Measurements from ENCODE around the gene MYMK.

MYMK gene

GRCh38 chr9:133524679-133525228, at the start of gene MYMK:
MYMK (minus strand) TSS chr9:133524959; CDS start chr9:133524844, 115 bp downstream.
- H3K9me2 ChIP-seq (replicated peaks; ENCODE audit: control insufficient read depth, low read length), result no peaks in the 10 kb centered on the region
- H3F3A ChIP-seq (ENCODE audit: control insufficient read depth, insufficient read depth), result no peaks in the 10 kb centered on the region
- no peaks in the 10 kb centered on the region for H3K4me1 ChIP-seq (ENCODE audit: control insufficient read depth, low read length)
- no peaks in the 10 kb centered on the region for H4K20me1 ChIP-seq (ENCODE audit: control insufficient read depth, insufficient read depth, low read depth, low read length)
- H3K79me2 ChIP-seq (ENCODE audit: control insufficient read depth, low read length), result no peaks in the 10 kb centered on the region
- no peak for TF ChIP-seq CTCF (IDR thresholded peaks at IDR 0.05; ENCODE audit: low read depth, low read length, poor library complexity, severe bottlenecking)
- TF ChIP-seq EZH2phosphoT487 (IDR thresholded peaks at IDR 0.05; ENCODE audit: borderline replicate concordance, low read length), result no peak
- no peak within 1 kb of the TSS for H3K27ac ChIP-seq (ENCODE audit: low read depth, low read length)
- no peaks in the 10 kb centered on the region for H3K36me3 ChIP-seq (ENCODE audit: control insufficient read depth, low read length)
- peaks cover 3% of the 10 kb centered on the region for H3K27me3 ChIP-seq (ENCODE audit: control insufficient read depth, low read length)
- no peak within 1 kb of the TSS for H3K4me3 ChIP-seq (ENCODE audit: low read length)
- H3K9me3 ChIP-seq (ENCODE audit: control insufficient read depth, insufficient read depth, low read length), result no peaks in the 10 kb centered on the region
- H3K4me2 ChIP-seq (ENCODE audit: low read length), result no peak within 1 kb of the TSS

GRCh38 chr9:133573791-133574515, 49.2 kb upstream of the MYMK start:
- H3K9me2 ChIP-seq (replicated peaks; ENCODE audit: control insufficient read depth, low read length), result no peaks in the 10 kb centered on the region
- H3K27ac ChIP-seq (ENCODE audit: low read depth, low read length), result no peak overlapping the region
- H3K4me3 ChIP-seq (ENCODE audit: low read length), result no peak overlapping the region
- no peak overlapping the region for H3K4me2 ChIP-seq (ENCODE audit: low read length)
- H4K20me1 ChIP-seq (ENCODE audit: control insufficient read depth, insufficient read depth, low read depth, low read length), result no peaks in the 10 kb centered on the region
- peaks cover 4% of the 10 kb centered on the region for H3K27me3 ChIP-seq (ENCODE audit: control insufficient read depth, low read length)
- no peaks in the 10 kb centered on the region for H3K36me3 ChIP-seq (ENCODE audit: control insufficient read depth, low read length)
- H3K9me3 ChIP-seq (ENCODE audit: control insufficient read depth, insufficient read depth, low read length), result no peaks in the 10 kb centered on the region
- peaks cover 24% of the 10 kb centered on the region for H3K4me1 ChIP-seq (ENCODE audit: control insufficient read depth, low read length)
- H3K79me2 ChIP-seq (ENCODE audit: control insufficient read depth, low read length), result no peaks in the 10 kb centered on the region
- TF ChIP-seq CTCF (IDR thresholded peaks at IDR 0.05; ENCODE audit: low read depth, low read length, poor library complexity, severe bottlenecking), result no peak
- no peak for TF ChIP-seq EZH2phosphoT487 (IDR thresholded peaks at IDR 0.05; ENCODE audit: borderline replicate concordance, low read length)
- no peaks in the 10 kb centered on the region for H3F3A ChIP-seq (ENCODE audit: control insufficient read depth, insufficient read depth)

GRCh38 chr9:133572821-133573361, 48.1 kb upstream of the MYMK start:
- Histone ChIP-seq H3K27me3 (ENCODE audit: control insufficient read depth, low read length) (peaks cover 4% of the 10 kb centered on the region), H3F3A (ENCODE audit: control insufficient read depth, insufficient read depth) (no peaks in the 10 kb centered on the region), H3K9me2 (replicated peaks; ENCODE audit: control insufficient read depth, low read length) (no peaks in the 10 kb centered on the region), H3K4me2 (ENCODE audit: low read length) (no peak overlapping the region), H3K36me3 (ENCODE audit: control insufficient read depth, low read length) (no peaks in the 10 kb centered on the region), H3K4me3 (ENCODE audit: low read length) (no peak overlapping the region), H4K20me1 (ENCODE audit: control insufficient read depth, insufficient read depth, low read depth, low read length) (no peaks in the 10 kb centered on the region), H3K79me2 (ENCODE audit: control insufficient read depth, low read length) (no peaks in the 10 kb centered on the region), H3K4me1 (ENCODE audit: control insufficient read depth, low read length) (peaks cover 14% of the 10 kb centered on the region), H3K9me3 (ENCODE audit: control insufficient read depth, insufficient read depth, low read length) (no peaks in the 10 kb centered on the region), H3K27ac (ENCODE audit: low read depth, low read length) (no peak overlapping the region)
- TF ChIP-seq EZH2phosphoT487 (IDR thresholded peaks at IDR 0.05; ENCODE audit: borderline replicate concordance, low read length), result no peak
- TF ChIP-seq CTCF (IDR thresholded peaks at IDR 0.05; ENCODE audit: low read depth, low read length, poor library complexity, severe bottlenecking), result no peak

All from DOHH2 (cell line).